CD14-positive monocyte (primary cell): Measurements from ENCODE around the gene CDH6. TPM values are rescaled to one million over a fixed set of nuclear protein-coding genes. Genes with fewer than 3 reads are reported as not detected.

Experiments
- DNase-seq, 3 donors: peaks; one replicate each; pipeline ENCODE4 v3.0.0-alpha.2; 2011 to 2022
- H2AFZ ChIP-seq: 2 replicates; pipeline ENCODE4 v1.6.0; 2012; ENCODE audit warnings: mild to moderate bottlenecking, low read depth, low read length, inconsistent platforms; ENCODE audit not compliant: insufficient read depth, poor library complexity, severe bottlenecking
- H3K27ac ChIP-seq, 2 donors: 1 replicate in 1 of 2; 2 replicates in 1 of 2; pipeline ENCODE4 v1.5.1; 2012 to 2013; ENCODE audit warnings: low read length in 2 of 2, control low read depth in 1 of 2, inconsistent platforms in 1 of 2, low read depth in 1 of 2, mild to moderate bottlenecking in 1 of 2
- H3K27me3 ChIP-seq, 2 donors: one replicate each; pipeline versions ENCODE4 v1.6.0 to v1.6.1; 2011 to 2013; ENCODE audit warnings: low read length in 2 of 2; ENCODE audit not compliant: control insufficient read depth in 2 of 2, insufficient read depth in 2 of 2
- H3K36me3 ChIP-seq, 2 donors: replicated peaks in 1 of 2; 1 replicate in 1 of 2; 2 replicates in 1 of 2; pipeline versions ENCODE4 v1.5.1 to v1.6.1; 2012 to 2013; ENCODE audit warnings: low read length in 2 of 2, control low read depth in 1 of 2, inconsistent platforms in 1 of 2, mild to moderate bottlenecking in 1 of 2; ENCODE audit not compliant: insufficient read depth in 2 of 2, control insufficient read depth in 1 of 2
- H3K4me1 ChIP-seq, 2 donors: 1 replicate in 1 of 2; 2 replicates in 1 of 2; pipeline versions ENCODE4 v1.5.1 to v1.6.1; 2012 to 2013; ENCODE audit warnings: low read length in 2 of 2, control low read depth in 1 of 2, inconsistent platforms in 1 of 2, mild to moderate bottlenecking in 1 of 2, moderate library complexity in 1 of 2; ENCODE audit not compliant: insufficient read depth in 2 of 2, control insufficient read depth in 1 of 2
- H3K4me2 ChIP-seq: replicated peaks from 2 replicates; pipeline ENCODE3; 2012; ENCODE audit warnings: low read length, moderate library complexity, mild to moderate bottlenecking; ENCODE audit not compliant: poor library complexity, severe bottlenecking; ENCODE audit errors: extremely low read depth
- H3K4me3 ChIP-seq, 3 experiments: fragments of 200-600 bp in 1 of 3; sonication (generic) in 1 of 3; replicated peaks in 1 of 3; 1 replicate in 2 of 3; 2 replicates in 1 of 3; pipeline ENCODE4 v1.5.1; 2011 to 2013; ENCODE audit warnings: low read length in 3 of 3, mild to moderate bottlenecking in 3 of 3, control low read depth in 2 of 3, low read depth in 2 of 3, inconsistent platforms in 1 of 3, moderate library complexity in 1 of 3
- H3K79me2 ChIP-seq: 2 replicates; pipeline ENCODE4 v1.6.0; 2012; ENCODE audit warnings: mild to moderate bottlenecking, control low read depth, inconsistent platforms, low read length, moderate library complexity; ENCODE audit not compliant: insufficient read depth
- H3K9ac ChIP-seq: 2 replicates; pipeline ENCODE4 v1.6.0; 2017; ENCODE audit warnings: low read length, mild to moderate bottlenecking; ENCODE audit not compliant: insufficient read depth, poor library complexity, severe bottlenecking
- H3K9me3 ChIP-seq, 2 donors: replicated peaks in 1 of 2; 1 replicate in 1 of 2; 2 replicates in 1 of 2; pipeline versions ENCODE4 v1.5.1 to v1.6.1; 2012 to 2013; ENCODE audit warnings: low read length in 2 of 2, control low read depth in 1 of 2; ENCODE audit not compliant: control insufficient read depth in 1 of 2, insufficient read depth in 1 of 2
- H4K20me1 ChIP-seq: 2 replicates; pipeline ENCODE4 v1.6.0; 2012; ENCODE audit warnings: mild to moderate bottlenecking, low read length, control low read depth, moderate library complexity; ENCODE audit not compliant: insufficient read depth
- H3K27ac Mint-ChIP-seq, 7 donors: one replicate each; pipeline ENCODE4 v1.8.0; 2020; ENCODE audit warnings: mild to moderate bottlenecking in 7 of 7, mixed read lengths in 7 of 7, moderate library complexity in 6 of 7, inconsistent platforms in 2 of 7
- H3K27me3 Mint-ChIP-seq, 3 donors: one replicate each; pipeline ENCODE4 v1.8.0; 2021 to 2022; ENCODE audit warnings: low read depth in 3 of 3, mild to moderate bottlenecking in 3 of 3, mixed read lengths in 3 of 3, moderate library complexity in 3 of 3, inconsistent platforms in 1 of 3
- H3K36me3 Mint-ChIP-seq, 2 donors: one replicate each; pipeline ENCODE4 v1.8.0; 2020; ENCODE audit warnings: mixed read lengths in 2 of 2, inconsistent platforms in 1 of 2, mild to moderate bottlenecking in 1 of 2
- H3K4me1 Mint-ChIP-seq: one replicate; pipeline ENCODE4 v1.8.0; 2020; ENCODE audit warnings: mild to moderate bottlenecking, mixed read lengths
- H3K4me3 Mint-ChIP-seq, 2 donors: one replicate each; pipeline ENCODE4 v1.8.0; 2020; ENCODE audit warnings: mild to moderate bottlenecking in 2 of 2, mixed read lengths in 2 of 2, moderate library complexity in 1 of 2
- H3K9me3 Mint-ChIP-seq, 7 donors: one replicate each; pipeline ENCODE4 v1.8.0; 2020 to 2022; ENCODE audit warnings: mixed read lengths in 7 of 7, mild to moderate bottlenecking in 6 of 7, moderate library complexity in 6 of 7, inconsistent platforms in 2 of 7
- CTCF ChIP-seq: fragments of 200-600 bp; IDR thresholded peaks from one replicate; pipeline ENCODE4 v1.8.0; 2022; ENCODE audit warnings: antibody characterized with exemption, mild to moderate bottlenecking
- WGBS: methylation state at CpG from one replicate; pipeline ENCODE4 v1.1.5; 2013; ENCODE audit warnings: missing lambda C conversion rate; ENCODE audit not compliant: insufficient coverage; 5-methylcytosine and 5-hydroxymethylcytosine counted together
- intact Hi-C, 2 donors: fragments of 100-400 bp; cut with micrococcal nuclease; formaldehyde crosslinking; loops; one replicate each; pipeline versions ENCODE4 v1.15.0 to v1.15.1; 2023
- polyA plus RNA-seq, 3 donors: library from polyadenylated mRNA; depleted of rRNA in 1 of 3; unstranded in 2 of 3; stranded (reverse) in 1 of 3; fragments of 300-500 nt in 2 of 3; fragments of >200 nt in 1 of 3; fragmentation: Illumina TruSeq in 2 of 3; gene quantifications; 1 replicate in 2 of 3; 2 replicates in 1 of 3; pipeline ENCODE4 v1.2.3, GENCODE V29; 2012 to 2021

Gene CDH6
- polyA plus RNA-seq, 3 donors, result not detected

- no peaks in the 10 kb centered on the region for H3K9me3 ChIP-seq
- H3K9ac ChIP-seq, result no peak overlapping the region
- TF ChIP-seq CTCF, result no peak
- no peak for DNase-seq
- no peaks in the 10 kb centered on the region for H3K4me1 ChIP-seq
- no peak overlapping the region for H3K4me2 ChIP-seq
- H3K79me2 ChIP-seq, result no peaks in the 10 kb centered on the region
- no peaks in the 10 kb centered on the region for H3K36me3 Mint-ChIP-seq
- no peaks in the 10 kb centered on the region for H3K36me3 ChIP-seq
- H3K4me1 Mint-ChIP-seq, result no peaks in the 10 kb centered on the region
- no peaks in the 10 kb centered on the region for H4K20me1 ChIP-seq
- no peak overlapping the region for H3K4me3 Mint-ChIP-seq
- H2AFZ ChIP-seq, result no peak overlapping the region
- peaks cover 0 to 3% (median 0%) of the 10 kb centered on the region in 7 donors for H3K9me3 Mint-ChIP-seq
- intact Hi-C loops, result no loop called here
- H3K27ac ChIP-seq, result no peak overlapping the region
- H3K27me3 ChIP-seq, result no peaks in the 10 kb centered on the region
- H3K4me3 ChIP-seq, result no peak overlapping the region
- no peak overlapping the region for H3K27ac Mint-ChIP-seq
- peaks cover 2 to 5% (median 3%) of the 10 kb centered on the region in 3 donors for H3K27me3 Mint-ChIP-seq
- WGBS, result no CpG with 5 or more reads among the region's 4 CpGs
Measured at GRCh38 chr5:31280210-31280609, 86.7 kb downstream of the CDH6 start.

- Histone ChIP-seq H3K9ac (no peak overlapping the region), H3K9me3 (no peaks in the 10 kb centered on the region), H3K4me3 (no peak overlapping the region), H2AFZ (no peak overlapping the region), H3K79me2 (no peaks in the 10 kb centered on the region), H3K27ac (no peak overlapping the region), H3K4me1 (no peaks in the 10 kb centered on the region), H3K4me2 (no peak overlapping the region), H3K27me3 (no peaks in the 10 kb centered on the region), H4K20me1 (no peaks in the 10 kb centered on the region), H3K36me3 (no peaks in the 10 kb centered on the region)
- no peaks in the 10 kb centered on the region for H3K36me3 Mint-ChIP-seq
- H3K4me1 Mint-ChIP-seq, result no peaks in the 10 kb centered on the region
- intact Hi-C loops, result no loop called here
- peaks cover 0 to 3% (median 0%) of the 10 kb centered on the region in 7 donors for H3K9me3 Mint-ChIP-seq
- WGBS, result no CpG with 5 or more reads among the region's 3 CpGs
- DNase-seq, result no peak
- peaks cover 2 to 3% (median 2%) of the 10 kb centered on the region in 3 donors for H3K27me3 Mint-ChIP-seq
- no peak overlapping the region for H3K27ac Mint-ChIP-seq
- TF ChIP-seq CTCF, result no peak
- H3K4me3 Mint-ChIP-seq, result no peak overlapping the region
Measured at GRCh38 chr5:31283326-31283725, 89.8 kb downstream of the CDH6 start.
